ENCODE results near the gene NAV2.

- TF ChIP-seq POLR2A (IDR thresholded peaks at IDR 0.05; ENCODE audit: low read length): no peak
- no peak for TF ChIP-seq GATA1 (IDR thresholded peaks at IDR 0.05; ENCODE audit: low read depth, low read length)
Measured at GRCh38 chr11:19814421-19814820, 101.8 kb downstream of the NAV2 start.

Measured in erythroblast (primary cell).